Thymus (tissue), 11 donors: ENCODE data around the gene SLC35B2. TPM values are rescaled to one million over a fixed set of nuclear protein-coding genes. Genes with fewer than 3 reads are reported as not detected.

Experiments used
- DNase-seq, 9 donors: peaks; one replicate each; pipeline ENCODE4 v3.0.0-alpha.2; 2013; ENCODE audit warnings: low spot score in 9 of 9, low read depth in 6 of 9, missing footprints in 1 of 9
- H3K27ac ChIP-seq, 2 donors: one replicate each; pipeline ENCODE4 v1.5.1; 2013; ENCODE audit warnings: control low read depth in 1 of 2, low read depth in 1 of 2, low read length in 1 of 2, mild to moderate bottlenecking in 1 of 2, moderate library complexity in 1 of 2
- H3K27me3 ChIP-seq, 2 donors: one replicate each; pipeline ENCODE4 v1.5.1; 2013; ENCODE audit warnings: low read length in 1 of 2; ENCODE audit not compliant: control insufficient read depth in 2 of 2, insufficient read depth in 1 of 2
- H3K36me3 ChIP-seq, 2 donors: one replicate each; pipeline ENCODE4 v1.5.1; 2013; ENCODE audit warnings: low read length in 1 of 2, mild to moderate bottlenecking in 1 of 2, moderate library complexity in 1 of 2; ENCODE audit not compliant: control insufficient read depth in 2 of 2, insufficient read depth in 2 of 2
- H3K4me1 ChIP-seq, 2 donors: one replicate each; pipeline ENCODE4 v1.5.1; 2013; ENCODE audit warnings: low read length in 2 of 2; ENCODE audit not compliant: control insufficient read depth in 2 of 2, insufficient read depth in 2 of 2
- H3K4me3 ChIP-seq, 2 donors: one replicate each; pipeline ENCODE4 v1.5.1; 2013; ENCODE audit warnings: low read length in 2 of 2, control low read depth in 1 of 2, mild to moderate bottlenecking in 1 of 2
- H3K9me3 ChIP-seq, 2 donors: one replicate each; pipeline ENCODE4 v1.5.1; 2013; ENCODE audit warnings: low read length in 1 of 2, mild to moderate bottlenecking in 1 of 2; ENCODE audit not compliant: control insufficient read depth in 2 of 2, insufficient read depth in 1 of 2
- WGBS: extraction: QIAGEN DNeasy Blood & Tissue Kit; methylation state at CpG from one replicate; pipeline ENCODE4 v1.1.7; 2013; 5-methylcytosine and 5-hydroxymethylcytosine counted together
- polyA plus RNA-seq: library from polyadenylated mRNA; stranded (reverse); fragments of 200-250 nt; gene quantifications from one replicate; pipeline ENCODE4 v1.2.3, GENCODE V29; 2013
- total RNA-seq: library from RNA; stranded (reverse); fragments of 120-200 nt; gene quantifications from one replicate; pipeline ENCODE4 v1.2.4, GENCODE V29; 2013
- donor health status: healthy.

Gene SLC35B2
- total and polyA plus RNA-seq, 2 donors, result 18.8 to 19.1 TPM

GRCh38 chr6:44228031-44228430, 29.3 kb downstream of the SLC35B2 start:
- WGBS, result 82% methylated on average over 6 of the region's 6 CpGs
- peaks cover 23 to 64% of the 10 kb centered on the region in 2 donors for H3K4me1 ChIP-seq

GRCh38 chr6:44227148-44227793, 30.1 kb downstream of the SLC35B2 start:
- H3K4me3 ChIP-seq, result peak overlapping the region; percentile 38 to 82
- peak overlapping the region in 1 of 2 donors; percentile 95 for H3K27ac ChIP-seq
- DNase-seq, result no peak
- H3K27me3 ChIP-seq, result no peaks in the 10 kb centered on the region
- peaks cover 42 to 61% of the 10 kb centered on the region in 2 donors for H3K36me3 ChIP-seq
- H3K9me3 ChIP-seq, result no peaks in the 10 kb centered on the region
- 96% methylated on average over 7 of the region's 7 CpGs for WGBS
- H3K4me1 ChIP-seq, result peaks cover 26 to 66% of the 10 kb centered on the region in 2 donors

More at GRCh38 chr6:44228031-44228430, 29.3 kb downstream of the SLC35B2 start:
- Histone ChIP-seq H3K27me3 (no peaks in the 10 kb centered on the region), H3K4me3 (no peak overlapping the region), H3K27ac (no peak overlapping the region), H3K9me3 (no peaks in the 10 kb centered on the region), H3K36me3 (peaks cover 49 to 69% of the 10 kb centered on the region in 2 donors)
- no peak for DNase-seq

- 80% methylated on average over 15 of the region's 15 CpGs for WGBS
- no peaks in the 10 kb centered on the region for H3K9me3 ChIP-seq
- H3K4me1 ChIP-seq, result peaks cover 31 to 69% of the 10 kb centered on the region in 2 donors
- H3K36me3 ChIP-seq, result peaks cover 34 to 54% of the 10 kb centered on the region in 2 donors
- no peak for DNase-seq
- peak overlapping the region; percentile 59 to 95 for H3K27ac ChIP-seq
- no peaks in the 10 kb centered on the region for H3K27me3 ChIP-seq
- H3K4me3 ChIP-seq, result peak overlapping the region; percentile 38 to 82
Observed at GRCh38 chr6:44226368-44227147, 30.8 kb downstream of the SLC35B2 start.

GRCh38 chr6:44225579-44226325, 31.6 kb downstream of the SLC35B2 start:
- Histone ChIP-seq H3K4me1 (peaks cover 37 to 77% of the 10 kb centered on the region in 2 donors), H3K27ac (peak overlapping the region; percentile 59 to 95), H3K27me3 (no peaks in the 10 kb centered on the region), H3K36me3 (peaks cover 26 to 46% of the 10 kb centered on the region in 2 donors), H3K4me3 (peak overlapping the region; percentile 38 to 82), H3K9me3 (no peaks in the 10 kb centered on the region)
- 34% methylated on average over 8 of the region's 8 CpGs for WGBS
- DNase-seq, result peak in 4 of 9 donors; percentile 70 to 89 (median 73)

- Histone ChIP-seq H3K27ac (peak overlapping the region in 1 of 2 donors; percentile 95), H3K4me3 (peak overlapping the region; percentile 74 to 82), H3K9me3 (no peaks in the 10 kb centered on the region), H3K4me1 (peaks cover 42 to 82% of the 10 kb centered on the region in 2 donors), H3K27me3 (no peaks in the 10 kb centered on the region), H3K36me3 (peaks cover 19 to 38% of the 10 kb centered on the region in 2 donors)
- DNase-seq, result peak in 1 of 9 donors; percentile 62
- WGBS, result 53% methylated on average over 4 of the region's 4 CpGs
Observed at GRCh38 chr6:44224965-44225305, 32.4 kb downstream of the SLC35B2 start.

GRCh38 chr6:44224029-44224964, 33.0 kb downstream of the SLC35B2 start:
- peaks cover 13 to 31% of the 10 kb centered on the region in 2 donors for H3K36me3 ChIP-seq
- H3K27me3 ChIP-seq, result no peaks in the 10 kb centered on the region
- peak overlapping the region; percentile 22 to 95 for H3K27ac ChIP-seq
- DNase-seq, result peak in 1 of 9 donors; percentile 57
- WGBS, result 10% methylated on average over 18 of the region's 18 CpGs
- H3K4me3 ChIP-seq, result peak overlapping the region; percentile 74 to 82
- H3K9me3 ChIP-seq, result no peaks in the 10 kb centered on the region
- H3K4me1 ChIP-seq, result peaks cover 47 to 86% of the 10 kb centered on the region in 2 donors

- DNase-seq, result peak in 7 of 9 donors; percentile 74 to 92 (median 84)
- peaks cover 5 to 23% of the 10 kb centered on the region in 2 donors for H3K36me3 ChIP-seq
- no peaks in the 10 kb centered on the region for H3K9me3 ChIP-seq
- H3K4me3 ChIP-seq, result peak within 1 kb of the TSS; percentile 74 to 82
- H3K27me3 ChIP-seq, result no peaks in the 10 kb centered on the region
- peaks cover 55 to 92% of the 10 kb centered on the region in 2 donors for H3K4me1 ChIP-seq
- peak within 1 kb of the TSS; percentile 22 to 95 for H3K27ac ChIP-seq
- WGBS, result 1% methylated on average over 73 of the region's 73 CpGs
Observed at GRCh38 chr6:44223319-44224028, 33.9 kb downstream of the SLC35B2 start, which contains the start of gene SLC29A1. SLC29A1 (plus strand) TSS chr6:44223595; CDS start chr6:44227314, 3,719 bp downstream.
